GM21447 (cell line): Measurements from ENCODE around the gene ZBTB12.
A peak's percentile ranks its signal among the peaks of the same experiment; 100 is the strongest.
"Not testable (repeated sequence)": the region's sequence is repeated elsewhere in the genome, so short reads cannot be mapped to it uniquely, and the experiment has no call there.

ENCODE experiments used
- ATAC-seq: cut with Tn5 transposase; IDR thresholded peaks from one replicate; pipeline ENCODE4 v1.9.1; 2021; ENCODE audit not compliant: unreplicated experiment

The ZBTB12 gene

GRCh38 chr6:31877125-31877650 lies 24.7 kb downstream of the ZBTB12 start:
- no peak for ATAC-seq

DNA sequence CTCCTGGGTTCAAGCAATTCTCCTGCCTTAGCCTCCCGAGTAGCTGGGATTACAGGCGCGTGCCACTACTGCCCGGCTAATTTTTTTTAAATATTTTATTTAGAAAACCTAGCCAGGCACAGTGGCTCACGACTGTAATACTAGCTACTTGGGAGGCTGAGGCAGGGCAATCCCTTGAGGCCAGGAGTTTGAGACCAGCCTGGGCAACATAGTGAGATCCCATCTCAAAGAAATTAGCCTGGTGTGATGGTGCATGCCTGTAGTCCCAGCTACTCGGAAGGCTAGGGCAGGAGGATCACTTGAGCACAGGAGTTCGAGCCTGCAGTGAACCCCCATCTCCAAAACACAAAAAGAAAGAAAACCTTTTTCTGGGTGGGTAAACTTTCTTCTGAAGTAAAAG lies 25.5 kb downstream of the ZBTB12 start:
- no peak for ATAC-seq

GRCh38 chr6:31875877-31876276 lies 26.0 kb downstream of the ZBTB12 start:
- ATAC-seq = no peak

DNA sequence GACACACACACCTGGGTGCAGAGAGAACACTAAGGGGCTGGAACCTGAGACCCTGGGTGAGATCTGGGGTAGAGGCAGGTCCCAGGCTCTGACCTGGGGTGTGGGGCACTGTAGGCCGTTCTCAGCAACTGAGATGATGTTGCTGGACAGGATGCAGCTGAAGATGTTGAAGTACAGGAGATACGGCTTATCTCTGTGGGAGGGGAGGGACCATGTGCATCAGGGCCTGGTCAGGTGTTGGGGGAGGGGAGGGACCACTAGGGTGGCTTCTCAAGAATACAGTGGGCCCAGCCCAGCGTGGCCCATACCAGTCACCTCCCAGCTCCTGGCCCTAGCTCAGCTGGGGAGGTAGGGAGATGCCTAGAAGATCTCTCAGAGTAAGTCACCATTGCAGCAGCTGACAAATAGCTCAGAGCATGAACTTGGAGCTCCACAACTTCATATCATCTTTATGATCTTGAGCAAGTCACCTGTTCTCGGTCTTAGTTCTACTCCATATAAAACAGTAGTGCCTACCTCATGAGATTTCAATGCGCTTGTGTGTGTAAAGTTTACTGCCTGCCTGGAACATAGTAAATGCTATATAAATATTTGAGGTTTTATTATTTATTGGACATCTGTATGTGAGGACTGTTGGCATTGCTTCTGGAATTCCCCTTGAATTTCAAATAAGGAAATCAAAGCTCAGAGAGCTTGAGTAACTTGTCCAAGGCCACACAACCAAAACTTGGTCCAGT lies 26.9 kb downstream of the ZBTB12 start:
- no peak for ATAC-seq

GRCh38 chr6:31874084-31874670 lies 27.7 kb downstream of the ZBTB12 start:
- no peak for ATAC-seq

DNA sequence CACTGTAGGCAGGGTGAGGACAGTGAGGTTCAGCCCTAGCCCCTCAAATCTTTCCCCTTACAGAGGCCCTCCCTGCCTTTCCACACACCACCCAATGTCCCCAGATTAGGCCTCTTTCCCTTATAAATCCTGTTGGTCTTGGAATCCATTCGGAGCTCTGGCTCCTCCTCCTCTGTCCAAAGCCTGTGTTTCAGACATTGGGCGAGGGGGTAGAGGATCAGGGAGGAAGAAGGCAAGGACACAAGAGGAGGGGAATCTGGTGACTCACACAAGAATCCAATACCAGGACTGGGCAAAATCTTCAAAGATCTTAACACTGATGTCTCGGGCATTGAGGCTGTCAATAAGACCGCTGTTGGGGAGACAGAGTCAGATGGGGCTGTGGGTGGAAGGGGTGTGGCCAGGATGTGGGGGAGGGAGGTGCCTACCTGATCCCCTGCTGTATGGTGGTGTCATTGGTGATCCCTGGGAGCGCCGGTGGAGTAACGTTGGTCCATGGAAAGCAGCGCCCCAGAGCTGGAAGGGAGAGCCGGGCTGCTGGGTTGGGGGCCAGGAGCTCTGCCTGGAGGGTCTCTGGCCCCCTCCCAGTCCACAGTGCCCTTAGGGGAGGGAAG lies 30.7 kb downstream of the ZBTB12 start:
- no peak for ATAC-seq

GRCh38 chr6:31870385-31870921 lies 31.4 kb downstream of the ZBTB12 start:
- ATAC-seq = no peak

DNA sequence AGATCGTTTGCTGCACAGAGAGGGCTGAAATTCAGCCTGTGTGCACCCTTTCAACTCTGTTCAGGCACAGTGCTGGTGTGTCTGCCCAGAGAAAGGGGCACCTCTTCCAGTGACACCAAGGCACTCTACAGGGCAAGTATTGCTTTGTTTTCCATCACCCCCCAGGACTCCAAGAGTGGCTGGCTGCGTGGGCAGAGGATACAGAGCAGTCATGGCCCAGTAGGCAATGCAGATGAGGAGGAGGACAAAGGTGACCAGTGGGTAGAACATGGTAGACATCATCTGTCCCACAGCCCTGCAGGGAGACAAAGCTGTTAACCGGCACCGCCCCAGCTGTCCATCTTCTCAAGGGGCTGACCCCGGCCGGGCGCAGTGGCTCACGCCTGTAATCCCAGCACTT lies 32.5 kb downstream of the ZBTB12 start:
- no peak for ATAC-seq

DNA sequence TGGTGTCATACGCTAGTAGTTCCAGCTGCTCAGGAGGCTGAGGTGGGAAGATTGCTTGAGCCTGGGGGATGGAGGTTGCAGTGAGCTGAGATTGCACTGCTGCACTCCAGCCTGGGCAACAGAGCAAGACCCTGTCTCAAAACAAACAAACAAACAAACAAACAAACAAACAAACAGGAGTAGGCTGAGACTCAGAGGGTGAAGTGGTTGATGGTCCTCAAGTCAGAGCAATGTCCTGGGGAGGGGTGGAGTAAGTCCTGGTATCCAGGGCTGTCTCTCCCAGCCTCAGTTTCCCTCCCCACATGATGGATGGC lies 33.3 kb downstream of the ZBTB12 start:
- not testable (repeated sequence) for ATAC-seq

- no peak for ATAC-seq
These were observed 36.4 kb downstream of the ZBTB12 start for GRCh38 chr6:31865205-31866118.

GRCh38 chr6:31864818-31865204 lies 37.1 kb downstream of the ZBTB12 start:
- ATAC-seq = no peak

GRCh38 chr6:31864123-31864562 lies 37.7 kb downstream of the ZBTB12 start:
- not testable (repeated sequence) for ATAC-seq

DNA sequence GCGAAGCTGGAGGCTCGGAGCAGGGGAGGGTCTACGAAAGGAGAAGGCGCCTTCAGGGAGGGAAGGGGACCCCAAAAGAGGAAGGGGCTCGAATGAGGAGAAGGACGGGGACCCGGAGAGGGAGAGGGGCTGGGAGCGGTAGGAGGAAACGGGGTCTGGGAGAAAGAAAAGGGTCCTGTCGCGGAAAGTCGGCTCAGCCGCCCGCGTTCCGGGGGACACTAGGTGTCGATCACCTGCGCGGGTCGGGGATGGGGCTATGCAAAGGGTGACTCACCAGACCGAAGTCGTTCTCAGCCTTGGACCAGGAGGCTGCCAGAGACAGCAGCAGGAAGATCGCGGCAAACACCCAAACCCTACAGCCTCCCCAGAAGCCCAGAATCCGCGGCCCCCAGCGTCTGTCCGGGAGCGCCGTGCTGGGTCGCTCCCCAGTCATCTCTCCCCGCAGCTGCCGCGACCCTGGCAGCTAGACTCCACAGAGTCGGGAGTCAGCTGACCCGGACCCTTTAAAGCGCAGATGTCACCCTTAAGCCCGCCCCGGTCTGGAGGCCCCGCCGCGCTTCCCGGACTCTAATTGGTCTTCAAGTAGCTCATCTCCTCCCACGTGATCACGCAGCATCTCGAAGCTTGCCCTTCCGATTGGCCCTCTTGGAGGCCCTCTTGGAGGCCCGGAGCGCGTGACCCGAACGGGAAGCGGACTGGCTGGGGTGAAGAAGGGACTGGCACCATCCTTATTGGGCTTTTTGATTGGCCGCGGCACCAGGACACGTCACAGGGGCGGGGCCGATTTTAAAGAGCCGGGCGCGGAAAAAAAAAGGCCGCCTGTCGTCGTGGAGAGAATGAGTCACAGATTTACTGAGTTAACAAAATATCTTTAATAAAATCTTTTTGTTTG lies 39.3 kb downstream of the ZBTB12 start, which contains the start of gene NEU1:
TSS of gene NEU1 (minus strand) at position 478 of the 892 bp plus-strand sequence. CDS start at position 433, 45 bp downstream.
- peak; percentile 88 for ATAC-seq

- no peak for ATAC-seq
These were observed 40.0 kb downstream of the ZBTB12 start for GRCh38 chr6:31861919-31862343.

DNA sequence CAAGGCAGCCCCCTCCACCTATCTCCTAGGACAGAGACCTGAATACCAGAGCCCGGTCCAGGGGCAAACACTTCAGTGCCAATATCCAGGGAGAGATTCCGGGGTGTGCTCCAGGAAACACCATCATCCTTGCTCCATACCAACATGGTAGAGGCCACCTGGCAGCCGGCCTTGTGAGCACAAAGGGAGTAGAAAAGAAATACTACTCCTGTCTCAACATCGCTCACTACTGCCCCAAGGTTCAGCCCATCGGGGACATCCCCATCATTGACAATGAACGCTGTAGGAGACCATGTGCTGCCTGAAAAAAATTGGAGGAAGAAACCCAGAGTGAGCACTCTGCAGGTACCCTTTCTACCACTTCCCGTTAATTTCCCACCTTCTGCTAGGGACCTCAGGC lies 40.7 kb downstream of the ZBTB12 start:
- ATAC-seq = no peak

DNA sequence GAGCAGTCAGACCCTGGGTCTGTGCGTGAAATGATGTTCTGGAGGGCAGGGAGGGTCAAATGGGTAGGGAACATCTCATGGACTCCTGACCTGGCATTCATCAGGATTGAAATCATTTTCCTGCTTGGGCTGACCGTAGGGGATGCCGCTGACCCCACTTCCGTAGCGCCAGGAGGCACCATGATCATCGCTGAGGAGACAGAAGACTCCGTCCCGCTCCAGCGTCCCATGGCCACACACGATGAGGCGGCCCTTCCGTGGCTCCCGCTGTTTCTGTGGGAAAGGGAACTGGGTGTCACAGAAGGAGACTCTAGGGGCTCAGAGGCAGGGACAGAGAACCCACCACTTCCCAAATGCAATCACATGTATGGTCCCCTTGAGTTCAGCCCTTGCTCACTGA lies 41.5 kb downstream of the ZBTB12 start:
- ATAC-seq = no peak

- ATAC-seq = no peak
These were observed 42.0 kb downstream of the ZBTB12 start for GRCh38 chr6:31859923-31860322.

DNA sequence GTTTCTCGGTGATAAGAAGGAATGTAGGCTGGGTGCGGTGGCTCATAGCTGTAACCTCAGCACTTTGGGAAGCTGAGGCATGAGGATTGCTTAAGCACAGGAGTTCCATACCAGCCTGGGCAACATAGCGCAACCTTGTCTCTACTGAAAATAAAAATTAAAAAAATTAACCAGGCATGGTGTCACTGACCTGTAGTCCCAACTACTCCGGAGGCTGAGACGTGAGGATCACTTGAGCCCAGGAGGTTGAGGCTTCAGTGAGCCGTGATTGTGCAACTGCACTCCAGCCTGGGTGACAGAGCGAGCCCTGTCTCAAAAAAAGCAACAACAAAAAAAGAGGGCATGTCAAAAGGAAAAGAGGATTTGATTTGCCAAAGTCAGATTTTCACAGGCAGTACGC lies 43.2 kb downstream of the ZBTB12 start:
- no peak for ATAC-seq

DNA sequence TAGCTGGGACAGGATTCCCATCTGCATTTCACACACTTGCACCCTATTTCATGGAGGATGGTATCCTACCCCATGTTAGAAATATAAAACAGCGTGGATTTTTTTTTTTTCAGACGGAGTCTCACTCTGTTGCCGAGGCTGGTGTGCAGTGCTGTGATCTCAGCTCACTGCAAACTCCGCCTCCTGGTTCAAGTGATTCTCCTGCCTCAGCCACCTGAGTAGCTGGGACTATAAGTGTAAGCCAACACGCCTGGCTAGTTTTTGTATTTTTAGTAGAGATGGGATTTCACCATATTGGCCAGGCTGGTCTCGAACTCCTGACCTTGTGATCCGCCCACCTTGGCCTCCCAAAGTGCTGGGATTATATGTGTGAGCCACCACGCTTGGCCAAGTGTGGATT lies 44.1 kb downstream of the ZBTB12 start:
- ATAC-seq = not testable (repeated sequence)
